ENCODE data around the gene KRT6C.
"Not testable (repeated sequence)": the region's sequence is repeated elsewhere in the genome, so short reads cannot be mapped to it uniquely, and the experiment has no call there.

KRT6C gene

DNA sequence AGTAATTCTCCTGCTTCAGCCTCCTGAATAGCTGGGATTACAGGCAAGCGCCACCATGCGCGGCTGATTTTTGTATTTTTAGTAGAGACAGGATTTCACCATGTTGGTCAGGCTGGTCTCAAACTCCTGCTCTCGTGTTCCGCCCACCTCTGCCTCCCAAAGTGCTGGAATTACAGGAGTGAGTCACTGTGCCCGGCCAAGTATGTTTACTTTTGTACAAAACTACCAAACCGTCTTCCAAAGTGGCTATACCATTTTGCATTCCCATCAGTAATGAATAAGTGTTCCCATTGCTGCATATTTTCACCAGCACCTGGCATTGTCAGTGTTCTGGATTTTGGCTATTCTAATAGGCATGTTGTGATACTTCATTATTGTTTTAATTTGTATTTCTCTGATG, 27.9 kb upstream of the KRT6C start:
- no peak for DNase-seq (ENCODE audit: low read depth)
- no peak overlapping the region for H3K4me3 ChIP-seq (ENCODE audit: low read depth, low read length)

DNA sequence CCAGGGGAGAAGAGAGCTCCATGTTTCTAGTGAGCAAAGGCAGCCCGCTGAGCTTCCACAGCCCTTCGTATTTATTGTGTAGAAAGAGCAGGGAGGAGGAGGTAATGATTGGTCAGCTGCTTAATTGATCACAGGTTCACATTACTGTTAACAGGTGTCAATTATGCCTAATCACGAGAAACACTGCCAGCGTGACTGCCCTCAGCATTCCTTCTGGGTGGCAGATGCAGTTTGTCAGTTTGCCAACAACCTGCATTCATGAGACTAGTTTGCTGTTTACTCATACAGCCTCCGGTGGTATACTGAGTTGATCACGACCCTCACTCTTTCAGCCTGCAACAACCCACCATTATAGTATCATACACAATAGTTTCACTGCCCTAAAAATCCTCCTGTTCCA, 27.0 kb upstream of the KRT6C start:
- DNase-seq (ENCODE audit: low read depth); H3K4me3 ChIP-seq (ENCODE audit: low read depth, low read length): not testable (repeated sequence)

DNA sequence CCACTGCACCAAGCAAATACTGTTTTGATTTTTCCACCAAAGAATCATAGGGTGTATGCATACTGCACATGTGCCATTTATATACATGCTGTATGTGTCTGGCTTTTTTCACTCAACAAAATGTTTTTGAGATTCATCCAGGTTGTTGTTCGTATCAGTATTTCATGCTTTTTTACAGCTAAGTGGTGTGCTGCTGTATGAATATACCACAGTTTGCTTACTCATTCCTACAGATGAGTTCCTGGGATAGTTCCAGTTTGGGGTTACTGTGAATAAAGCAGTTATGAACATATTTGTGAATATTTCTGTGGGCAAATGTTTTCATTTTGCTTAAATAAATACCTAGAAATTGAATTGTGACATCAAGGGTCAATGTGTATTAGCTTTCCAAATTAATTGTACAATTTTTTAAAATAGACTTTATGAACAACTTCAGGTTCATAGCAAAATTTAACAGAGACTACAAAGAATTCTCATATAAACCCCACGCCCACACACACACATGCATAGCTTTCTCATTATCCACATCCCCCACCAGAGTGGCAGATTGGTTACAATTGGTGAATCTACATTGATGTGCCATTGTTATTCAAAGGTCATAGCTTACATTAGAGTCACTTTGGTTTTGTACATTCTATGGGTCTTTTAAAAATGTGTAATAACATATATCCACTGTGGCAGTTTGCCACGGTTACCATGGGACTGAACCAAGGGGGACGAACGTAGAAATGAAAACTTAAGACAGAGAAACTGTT, 26.4 kb upstream of the KRT6C start:
- no peak for DNase-seq (ENCODE audit: low read depth)
- no peak overlapping the region for H3K4me3 ChIP-seq (ENCODE audit: low read depth, low read length)

DNA sequence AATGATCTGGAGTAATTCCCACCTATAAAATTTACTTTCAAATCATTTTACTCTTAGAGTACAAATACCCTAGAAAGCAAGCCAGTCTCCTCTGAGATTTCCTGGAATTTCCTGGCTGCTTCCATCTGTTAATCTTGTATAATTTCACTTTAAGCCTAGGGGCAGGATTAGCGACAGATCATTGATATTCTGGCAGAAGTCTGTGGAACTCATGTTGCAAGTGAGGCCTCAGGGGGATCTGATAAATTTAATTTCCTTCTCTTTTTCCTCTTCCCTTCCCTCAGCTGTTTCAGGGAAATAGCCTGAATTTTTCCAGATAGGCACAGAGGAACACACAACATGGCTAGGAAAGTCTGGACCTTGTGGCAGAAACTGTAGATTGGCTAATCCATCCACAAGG, 25.3 kb upstream of the KRT6C start:
- DNase-seq (ENCODE audit: low read depth) = no peak
- no peak overlapping the region for H3K4me3 ChIP-seq (ENCODE audit: low read depth, low read length)

DNA sequence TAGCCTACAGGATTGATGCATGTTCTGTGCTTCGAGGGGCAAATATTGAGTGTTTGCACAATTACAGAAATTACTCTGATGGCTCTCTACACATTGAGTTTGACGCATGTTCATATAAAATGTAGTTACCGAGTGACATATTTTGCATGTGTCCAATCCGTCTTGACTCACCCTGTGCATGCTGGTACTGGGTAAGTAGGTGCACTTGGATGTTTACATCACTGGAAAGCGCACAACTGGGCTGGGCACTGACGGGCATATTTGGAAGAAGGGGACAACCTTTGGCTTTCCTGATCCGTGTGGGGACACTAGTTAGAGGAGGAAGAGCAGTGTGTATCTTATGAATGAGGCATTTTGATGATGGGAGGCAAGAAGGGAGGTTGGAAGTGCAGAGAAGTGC, 24.4 kb upstream of the KRT6C start:
- H3K4me3 ChIP-seq (ENCODE audit: low read depth, low read length) = no peak overlapping the region
- no peak for DNase-seq (ENCODE audit: low read depth)

DNA sequence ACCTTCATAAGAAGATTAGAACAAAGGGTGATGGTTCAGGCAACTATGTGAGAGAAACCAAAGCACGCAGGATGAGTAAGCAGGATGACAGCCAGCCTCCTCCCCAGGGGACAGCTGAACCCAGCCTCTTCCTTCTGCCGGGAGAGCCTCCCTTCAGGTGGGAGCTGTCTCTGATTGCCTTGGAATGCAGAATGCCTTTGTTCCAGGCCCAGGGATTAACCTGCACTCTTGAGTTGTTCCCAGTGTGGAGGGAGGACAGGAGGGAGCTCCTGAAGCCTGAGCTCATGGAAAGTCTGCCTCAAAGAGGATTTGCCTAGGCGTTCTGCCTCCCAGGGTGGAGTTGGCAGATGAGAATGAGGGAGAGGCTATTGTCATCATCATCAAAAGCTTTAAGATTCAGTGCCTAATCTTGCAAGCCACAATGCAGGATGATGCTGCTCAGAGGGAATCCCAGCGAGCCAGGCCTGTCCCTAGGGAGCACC, 23.0 kb upstream of the KRT6C start:
- peak; percentile 64 for DNase-seq (ENCODE audit: low read depth)
- H3K4me3 ChIP-seq (ENCODE audit: low read depth, low read length) = no peak overlapping the region

DNA sequence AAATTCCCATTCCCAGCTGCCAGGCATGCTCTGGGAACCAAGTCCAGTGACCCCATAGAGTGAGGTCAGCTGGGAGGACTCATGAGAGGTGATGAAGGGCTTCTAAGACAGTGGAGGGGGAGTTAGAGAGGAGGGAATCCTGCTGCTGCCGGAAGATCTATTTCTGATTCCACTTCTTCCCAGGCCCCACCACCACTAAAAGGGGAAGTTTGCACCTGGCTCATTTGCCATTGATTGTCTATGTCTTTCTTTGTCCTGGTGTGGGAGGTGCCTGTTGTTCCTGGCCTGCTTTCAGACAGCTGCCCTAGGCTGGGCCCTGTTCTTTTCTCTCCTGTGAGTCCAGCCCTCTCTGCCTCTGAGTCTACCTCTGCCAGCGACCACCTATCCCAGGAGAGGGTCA, 22.4 kb upstream of the KRT6C start:
- H3K4me3 ChIP-seq (ENCODE audit: low read depth, low read length) = no peak overlapping the region
- DNase-seq (ENCODE audit: low read depth) = no peak

DNA sequence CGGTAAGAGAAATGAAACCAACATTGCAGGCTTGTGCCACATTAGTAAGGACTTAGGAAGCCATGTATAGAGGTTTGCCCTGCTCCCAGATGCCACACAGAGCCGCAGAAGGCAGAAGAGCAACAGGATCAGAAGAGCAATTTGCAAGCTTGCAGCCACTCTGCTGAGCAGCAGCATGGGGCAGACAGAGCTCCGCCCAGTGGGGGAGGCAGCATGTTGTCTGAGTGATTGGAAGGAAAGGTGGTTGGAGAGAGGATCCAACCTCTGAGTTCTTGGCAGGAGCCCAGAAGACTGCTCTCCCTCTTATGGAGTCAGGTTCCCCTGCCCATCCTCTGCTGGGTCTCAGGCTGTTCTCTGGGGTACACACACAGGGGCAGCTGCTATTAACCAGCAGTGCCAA, 21.8 kb upstream of the KRT6C start:
- DNase-seq (ENCODE audit: low read depth) = no peak
- H3K4me3 ChIP-seq (ENCODE audit: low read depth, low read length) = no peak overlapping the region

DNA sequence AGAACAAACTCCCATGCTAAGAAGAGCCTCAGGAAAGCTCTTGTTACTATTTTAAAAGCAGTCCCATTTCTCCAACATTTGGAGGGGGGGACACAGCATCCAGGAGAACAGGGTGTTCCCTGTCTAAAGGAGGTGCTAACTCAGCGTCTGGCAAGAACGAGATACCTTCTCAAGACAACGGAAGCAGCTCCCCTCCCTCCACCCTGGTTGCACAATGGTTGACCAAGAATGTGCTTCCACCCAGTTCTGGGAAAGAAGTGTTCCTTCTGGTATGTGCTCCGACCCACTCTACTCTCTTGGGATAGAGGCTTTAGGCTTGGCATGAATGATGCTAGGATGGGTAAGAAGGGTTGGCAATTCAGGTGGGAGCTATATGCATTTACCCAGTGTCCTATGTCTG, 20.9 kb upstream of the KRT6C start:
- no peak overlapping the region for H3K4me3 ChIP-seq (ENCODE audit: low read depth, low read length)
- peak; percentile 76 for DNase-seq (ENCODE audit: low read depth)

DNA sequence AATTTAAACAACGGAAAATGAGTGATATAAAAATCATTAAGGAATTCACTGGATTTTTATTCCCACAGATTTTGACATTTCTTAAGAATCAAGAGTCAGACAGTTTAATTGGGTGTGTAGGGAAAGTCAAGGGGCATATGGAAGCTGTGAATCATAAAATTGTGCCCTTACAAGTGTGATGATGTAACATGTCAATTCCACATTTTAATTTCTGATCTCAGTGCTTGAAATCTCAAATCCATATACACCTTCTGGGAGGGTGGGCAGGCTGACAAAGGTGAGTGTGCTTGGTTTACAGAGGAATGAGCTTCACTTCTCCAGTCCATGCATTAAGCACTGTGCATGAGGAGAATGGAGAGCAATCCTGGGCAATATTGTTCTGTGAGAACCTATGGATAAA, 20.5 kb upstream of the KRT6C start:
- DNase-seq (ENCODE audit: low read depth) = no peak
- no peak overlapping the region for H3K4me3 ChIP-seq (ENCODE audit: low read depth, low read length)

DNA sequence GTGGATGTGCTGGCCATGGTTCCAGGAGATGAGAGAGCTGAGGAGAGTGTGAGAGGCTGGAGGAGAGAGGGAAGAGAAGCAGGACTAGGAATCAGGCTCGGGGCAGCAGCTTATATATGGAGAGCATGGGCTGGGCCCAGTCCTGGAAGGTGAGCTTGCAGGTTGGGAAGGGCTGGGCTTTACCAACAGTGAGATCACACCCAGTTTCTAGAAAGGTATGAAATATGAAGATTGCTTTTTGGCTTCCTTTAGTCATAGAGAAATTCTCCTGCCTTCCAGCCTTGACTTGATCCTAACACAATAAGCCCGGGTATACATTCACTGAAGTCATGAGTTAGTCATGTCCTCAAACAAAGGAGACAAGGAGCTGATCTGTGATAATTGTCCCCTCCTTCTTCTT, 19.6 kb upstream of the KRT6C start, which contains the start of gene KRT6A:
Gene KRT6A, minus strand, starts transcription at position 86 of the 400 bp plus-strand sequence. Its CDS starts 69 bp downstream, at position 17.
- no peak for DNase-seq (ENCODE audit: low read depth)
- H3K4me3 ChIP-seq (ENCODE audit: low read depth, low read length) = no peak within 1 kb of the TSS

DNA sequence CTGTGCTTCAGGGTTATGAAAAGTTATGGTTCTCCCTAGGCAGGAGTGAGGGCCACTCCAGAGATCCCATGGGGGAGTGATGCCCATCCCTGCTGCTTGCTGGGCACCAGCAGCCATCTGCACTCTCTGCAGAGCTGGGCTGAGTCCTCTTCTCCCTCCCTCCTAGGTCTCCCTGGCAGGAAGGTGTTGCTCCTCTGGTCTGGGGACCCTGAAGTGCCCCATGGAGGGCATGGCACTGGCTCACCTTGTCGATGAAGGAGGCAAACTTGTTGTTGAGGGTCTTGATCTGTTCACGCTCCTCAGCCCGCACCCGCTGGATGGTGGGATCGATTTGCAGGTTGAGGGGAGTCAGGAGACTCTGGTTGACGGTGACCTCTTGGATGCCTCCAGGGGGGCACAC, 18.8 kb upstream of the KRT6C start:
- DNase-seq (ENCODE audit: low read depth); H3K4me3 ChIP-seq (ENCODE audit: low read depth, low read length): not testable (repeated sequence)

DNA sequence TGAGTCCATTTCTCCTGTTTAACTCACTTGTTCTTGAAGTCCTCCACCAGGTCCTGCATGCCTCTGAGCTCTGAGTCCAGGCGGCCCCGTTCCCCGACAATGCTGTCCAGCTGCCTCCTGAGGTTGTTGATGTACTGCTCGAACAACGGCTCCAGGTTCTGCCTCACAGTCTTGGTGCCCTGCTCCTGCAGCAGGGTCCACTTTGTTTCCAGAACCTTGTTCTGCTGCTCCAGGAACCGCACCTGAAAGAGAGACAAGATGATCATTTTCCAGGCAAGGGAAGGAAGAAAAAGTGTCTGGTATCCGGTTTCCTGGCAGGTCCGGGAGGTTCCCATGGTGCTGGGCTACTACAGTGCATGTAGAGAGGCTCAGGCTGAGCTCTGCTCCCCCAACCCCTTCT, 17.9 kb upstream of the KRT6C start:
- not testable (repeated sequence) for H3K4me3 ChIP-seq (ENCODE audit: low read depth, low read length); DNase-seq (ENCODE audit: low read depth)

DNA sequence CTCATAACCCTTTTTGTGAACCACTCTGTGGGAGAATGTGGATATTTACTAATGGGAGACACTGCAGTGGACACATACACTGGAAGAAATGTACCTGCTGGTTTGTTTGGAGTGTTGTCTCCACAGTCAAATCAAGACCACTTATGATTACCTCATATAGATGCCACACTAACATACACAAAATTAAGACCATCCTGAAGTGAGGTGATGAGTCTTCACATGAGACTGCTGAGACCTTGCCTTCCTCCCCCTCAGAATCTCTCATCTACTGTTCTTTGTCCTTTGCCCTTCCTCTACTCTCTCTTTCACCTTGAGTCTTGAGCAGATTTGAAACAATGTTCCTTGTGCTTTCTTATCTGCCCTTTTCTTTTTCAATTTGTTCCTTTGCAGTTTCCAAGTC, 15.1 kb upstream of the KRT6C start:
- no peak overlapping the region for H3K4me3 ChIP-seq (ENCODE audit: low read depth, low read length)
- DNase-seq (ENCODE audit: low read depth) = no peak

DNA sequence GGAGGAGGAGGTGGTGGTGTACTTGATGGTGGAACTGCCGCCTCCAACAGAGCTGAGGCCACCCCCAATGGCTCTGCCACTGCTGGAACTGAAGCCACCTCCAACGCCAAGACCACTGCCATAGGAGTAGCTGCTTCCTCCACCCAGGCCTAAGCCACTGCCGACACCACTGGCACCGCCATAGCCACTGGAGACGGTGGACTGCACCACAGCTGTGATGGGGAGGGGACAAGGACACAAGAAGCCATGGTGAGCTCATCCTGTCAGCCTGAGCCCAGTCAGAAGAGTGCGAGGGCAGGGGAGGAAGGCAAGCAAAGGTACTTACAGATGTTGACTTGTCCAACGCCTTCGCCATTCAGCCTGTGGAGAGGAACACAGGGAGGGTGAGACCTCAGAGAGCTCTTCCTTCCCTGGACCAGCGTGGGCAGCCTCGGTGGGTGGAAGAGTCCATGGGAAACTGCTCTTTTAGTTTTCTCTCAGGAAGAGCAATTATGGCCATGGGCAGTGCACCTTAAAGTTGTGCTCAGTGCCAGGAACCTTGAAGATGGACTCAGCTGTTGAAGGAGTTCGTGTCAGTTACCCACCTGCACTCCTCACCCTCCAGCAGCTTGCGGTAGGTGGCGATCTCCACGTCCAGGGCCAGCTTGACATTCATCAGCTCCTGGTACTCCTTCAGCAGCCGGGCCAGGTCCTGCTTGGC, 14.3 kb upstream of the KRT6C start:
- not testable (repeated sequence) for H3K4me3 ChIP-seq (ENCODE audit: low read depth, low read length); DNase-seq (ENCODE audit: low read depth)

DNA sequence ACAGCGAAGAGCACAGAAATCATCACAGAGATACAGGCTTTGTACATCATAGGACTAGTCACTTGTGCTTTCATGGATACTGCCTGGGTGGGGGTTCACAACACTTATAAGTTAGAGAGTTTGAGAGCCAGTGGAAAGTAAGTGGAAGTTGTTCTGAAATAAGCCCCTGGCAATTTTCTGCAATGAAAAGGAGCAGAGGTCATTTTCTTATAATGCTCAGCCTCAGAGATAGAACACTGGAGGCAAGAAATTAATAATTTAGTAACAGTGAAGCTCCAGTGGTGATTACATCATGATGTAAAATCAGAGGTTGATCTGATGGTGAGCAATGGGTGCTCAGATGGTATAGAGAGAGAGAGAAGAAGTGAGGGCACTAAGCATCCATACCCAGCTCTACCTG, 13.6 kb upstream of the KRT6C start:
- DNase-seq (ENCODE audit: low read depth) = no peak

DNA sequence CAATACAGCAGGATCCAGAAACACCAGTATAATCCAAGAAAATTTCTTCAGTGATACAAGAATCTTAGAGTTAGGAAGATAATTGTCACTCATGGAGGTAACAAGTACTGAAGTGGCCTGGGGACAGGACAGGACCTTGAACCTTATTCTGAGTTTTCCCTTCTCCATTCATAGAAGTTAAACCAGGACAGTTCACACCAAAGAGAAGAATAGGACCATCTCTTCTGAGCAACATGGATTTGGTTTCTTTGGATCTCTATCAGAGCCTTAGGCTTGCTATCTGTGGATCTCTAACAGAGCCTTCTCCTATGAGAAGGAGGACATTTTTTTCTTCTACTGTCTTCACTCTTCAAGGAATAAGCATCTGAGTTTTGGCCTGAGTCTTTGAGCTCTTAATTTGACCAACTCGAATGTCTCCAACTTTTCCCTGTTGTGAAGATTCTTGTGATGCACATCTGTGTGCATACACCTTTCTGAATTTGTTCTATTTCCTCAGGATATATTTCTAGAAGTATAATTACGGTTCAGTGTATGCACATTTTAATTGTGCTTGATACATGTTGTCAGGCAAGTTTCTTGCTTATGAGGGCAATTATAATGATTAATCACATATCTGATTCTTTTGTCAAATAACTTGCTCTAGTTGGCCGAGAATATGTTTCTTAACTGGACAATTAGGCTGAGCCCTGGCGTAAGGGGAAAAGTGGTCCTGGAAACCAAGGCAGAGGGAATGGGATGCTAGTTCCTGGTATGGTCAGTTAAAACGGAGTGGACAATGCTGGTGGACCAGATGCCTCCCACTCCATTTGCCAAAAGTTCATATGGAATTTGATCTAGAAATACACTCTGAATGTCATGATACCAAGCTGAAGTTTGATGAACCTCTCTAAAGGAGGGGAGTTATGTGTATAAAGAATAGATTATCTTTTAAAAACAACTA, 12.8 kb upstream of the KRT6C start:
- H3K4me3 ChIP-seq (ENCODE audit: low read depth, low read length) = no peak overlapping the region
- DNase-seq (ENCODE audit: low read depth) = no peak

More for the DNA sequence above, 13.6 kb upstream of the KRT6C start:
- no peak overlapping the region for H3K4me3 ChIP-seq (ENCODE audit: low read depth, low read length)

DNA sequence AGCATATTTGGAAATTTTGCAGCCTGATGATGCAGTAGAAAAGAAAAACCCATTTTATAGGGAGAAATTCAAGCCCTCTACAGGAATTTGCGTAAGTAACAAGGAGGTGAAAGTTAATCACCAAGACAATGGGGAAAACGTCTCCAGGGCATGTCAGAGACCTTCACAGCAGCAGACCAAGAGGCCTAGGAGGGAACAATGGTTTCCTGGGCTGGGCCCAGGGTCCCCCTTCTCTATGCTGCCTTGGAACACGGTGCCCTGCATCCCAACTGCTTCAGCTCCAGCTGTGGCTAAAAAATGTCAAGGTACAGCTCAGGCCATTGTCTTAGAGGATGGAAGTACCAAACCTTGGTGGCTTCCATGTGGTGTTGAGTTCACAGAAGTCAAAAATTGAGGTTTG, 6.5 kb upstream of the KRT6C start:
- H3K4me3 ChIP-seq (ENCODE audit: low read depth, low read length) = no peak overlapping the region
- DNase-seq (ENCODE audit: low read depth) = no peak

DNA sequence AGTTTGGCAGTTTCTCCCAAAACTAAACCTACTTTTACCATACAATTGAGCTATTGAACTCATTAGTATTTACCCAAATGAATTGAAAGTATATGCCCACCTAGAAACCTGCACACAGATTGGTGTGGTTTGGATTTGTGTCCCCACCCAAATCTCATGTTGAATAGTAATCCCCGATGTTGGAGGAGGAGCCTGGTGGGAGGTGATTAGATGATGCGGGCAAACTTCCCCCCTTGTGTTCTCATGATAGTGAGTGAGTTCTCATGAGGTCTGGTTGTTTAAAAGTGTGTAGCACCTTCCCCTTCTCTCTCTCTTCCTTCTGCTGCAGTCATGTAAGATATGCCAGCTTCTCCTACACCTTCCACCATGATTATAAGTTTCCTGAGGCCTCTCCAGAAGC, 4.0 kb upstream of the KRT6C start:
- H3K4me3 ChIP-seq (ENCODE audit: low read depth, low read length) = no peak overlapping the region
- no peak for DNase-seq (ENCODE audit: low read depth)

DNA sequence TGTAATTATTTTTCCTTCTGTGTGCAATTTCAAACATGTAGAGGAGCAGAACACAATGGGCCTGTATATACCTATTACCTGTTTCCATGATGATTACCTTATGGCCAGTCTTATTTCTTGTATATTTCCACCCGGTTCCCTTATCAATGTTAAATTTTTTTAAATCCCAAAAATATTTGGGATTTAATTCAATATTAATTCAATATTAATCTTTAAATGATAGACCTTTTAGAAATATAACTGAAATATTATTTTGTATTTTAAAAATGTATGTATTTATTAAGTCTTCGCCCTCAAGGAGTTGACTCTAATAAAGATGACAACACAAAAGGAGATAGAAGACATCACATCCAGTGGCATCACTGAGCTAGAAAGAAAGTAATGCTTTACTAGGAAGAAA, 607 bp upstream of the KRT6C start:
- no peak overlapping the region for H3K4me3 ChIP-seq (ENCODE audit: low read depth, low read length)
- no peak for DNase-seq (ENCODE audit: low read depth)

All from skeletal muscle cell (primary cell).